ENCODE measurements around the gene NSG1. TPM values are rescaled to one million over a fixed set of nuclear protein-coding genes. Genes with fewer than 3 reads are reported as not detected.

Gene NSG1
- total and polyA plus RNA-seq, 2 of the 13 experiments (the other 11 are each of a cell fraction or from before 2014, with no cell fraction given), result not detected

DNA sequence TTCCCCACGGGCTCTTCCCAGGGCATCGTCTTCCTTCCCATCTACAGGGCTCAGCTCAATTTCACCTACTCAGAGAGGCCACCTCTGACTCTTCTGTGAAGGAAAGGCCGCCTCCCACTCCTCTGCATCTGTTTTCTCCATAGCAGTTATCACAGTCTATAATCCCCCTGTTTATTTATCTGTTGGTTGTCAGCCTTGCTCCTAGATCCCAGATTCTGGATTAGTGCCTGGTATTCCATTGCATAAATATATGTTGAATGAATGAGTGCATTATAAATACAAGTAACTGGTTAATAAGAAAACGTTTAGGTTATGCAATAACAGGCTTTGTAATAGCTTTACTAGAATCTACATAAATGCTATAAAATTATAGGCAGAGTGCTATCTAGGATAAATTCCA is 52.9 kb downstream of the NSG1 start:
- no peak overlapping the region for H3K4me3 ChIP-seq (replicated peaks in 1 of 3; ENCODE audit: insufficient read depth in 1 of 3, low read depth in 2 of 3, low read length in 3 of 3)
- CTCF ChIA-PET (ENCODE audit: low intra/inter-chr PET ratio, low total read pairs), result no interaction called here
- peaks cover 14 to 36% of the 10 kb centered on the region in 2 experiments for H3K36me3 ChIP-seq (replicated peaks in 1 of 2; ENCODE audit: control insufficient read depth in 1 of 2, insufficient read depth in 2 of 2, low read length in 2 of 2)
- in situ Hi-C loops (cut with HindIII; ENCODE audit: extremely low pct_ligation_motif_present, low pct_unique_long_range_greater_than_20kb), result no loop called here
- intact Hi-C loops (cut with micrococcal nuclease; ENCODE audit: unreplicated experiment), result no loop called here
- ATAC-seq (no peak), FAIRE-seq (no peak), DNase-seq (ENCODE audit: low spot score) (no peak)
- 87% methylated on average over 4 of the region's 4 CpGs for WGBS (ENCODE audit: low lambda C conversion rate)
- no peak overlapping the region for H3K4me2 ChIP-seq (ENCODE audit: low read depth, low read length)
- no peak overlapping the region for H3K9ac ChIP-seq (ENCODE audit: insufficient read depth, low read depth, low read length)
- TF ChIP-seq ZSCAN25 (CRISPR knock-in tag; IDR thresholded peaks at IDR 0.05) (no peak), ETV6 (CRISPR knock-in tag; conservative IDR thresholded peaks at IDR 0.05) (no peak), NFIC (IDR thresholded peaks at IDR 0.05; ENCODE audit: low read length) (no peak), NAIF1 (CRISPR knock-in tag; IDR thresholded peaks at IDR 0.05; ENCODE audit: borderline replicate concordance) (no peak), ZNF441 (CRISPR knock-in tag; IDR thresholded peaks at IDR 0.05; ENCODE audit: borderline replicate concordance) (no peak), ZNF12 (CRISPR knock-in tag; IDR thresholded peaks at IDR 0.05) (no peak), MAZ (IDR thresholded peaks at IDR 0.05; ENCODE audit: borderline replicate concordance, low read depth, low read length) (no peak), MAZ (CRISPR knock-in tag; IDR thresholded peaks at IDR 0.05; ENCODE audit: low read depth) (no peak), NONO (IDR thresholded peaks at IDR 0.05) (no peak), NONO (CRISPR knock-in tag; conservative IDR thresholded peaks at IDR 0.05) (no peak), ZNF460 (CRISPR knock-in tag; IDR thresholded peaks at IDR 0.05; ENCODE audit: borderline replicate concordance) (no peak), ZBTB7A (CRISPR knock-in tag; IDR thresholded peaks at IDR 0.05) (no peak), ZNF160 (CRISPR knock-in tag; IDR thresholded peaks at IDR 0.05) (no peak), ZBTB42 (CRISPR knock-in tag; IDR thresholded peaks at IDR 0.05) (no peak), ZNF530 (CRISPR knock-in tag; IDR thresholded peaks at IDR 0.05; ENCODE audit: low read depth) (no peak), ZFP37 (CRISPR knock-in tag; IDR thresholded peaks at IDR 0.05; ENCODE audit: borderline replicate concordance) (no peak), ZNF747 (CRISPR knock-in tag; IDR thresholded peaks at IDR 0.05; ENCODE audit: borderline replicate concordance) (no peak)
- TF ChIP-seq, protein P1, sequence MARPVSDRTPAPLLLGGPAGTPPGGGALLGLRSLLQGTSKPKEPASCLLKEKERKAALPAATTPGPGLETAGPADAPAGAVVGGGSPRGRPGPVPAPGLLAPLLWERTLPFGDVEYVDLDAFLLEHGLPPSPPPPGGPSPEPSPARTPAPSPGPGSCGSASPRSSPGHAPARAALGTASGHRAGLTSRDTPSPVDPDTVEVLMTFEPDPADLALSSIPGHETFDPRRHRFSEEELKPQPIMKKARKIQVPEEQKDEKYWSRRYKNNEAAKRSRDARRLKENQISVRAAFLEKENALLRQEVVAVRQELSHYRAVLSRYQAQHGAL (CRISPR knock-in tag; IDR thresholded peaks at IDR 0.05; ENCODE audit: not compliant biosample characterization), result no peak
- TF ChIP-seq, protein P2, sequence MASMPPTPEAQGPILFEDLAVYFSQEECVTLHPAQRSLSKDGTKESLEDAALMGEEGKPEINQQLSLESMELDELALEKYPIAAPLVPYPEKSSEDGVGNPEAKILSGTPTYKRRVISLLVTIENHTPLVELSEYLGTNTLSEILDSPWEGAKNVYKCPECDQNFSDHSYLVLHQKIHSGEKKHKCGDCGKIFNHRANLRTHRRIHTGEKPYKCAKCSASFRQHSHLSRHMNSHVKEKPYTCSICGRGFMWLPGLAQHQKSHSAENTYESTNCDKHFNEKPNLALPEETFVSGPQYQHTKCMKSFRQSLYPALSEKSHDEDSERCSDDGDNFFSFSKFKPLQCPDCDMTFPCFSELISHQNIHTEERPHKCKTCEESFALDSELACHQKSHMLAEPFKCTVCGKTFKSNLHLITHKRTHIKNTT (CRISPR knock-in tag; IDR thresholded peaks at IDR 0.05), result no peak
- H3K79me2 ChIP-seq (ENCODE audit: insufficient read depth, low read length), result no peaks in the 10 kb centered on the region
- no peak overlapping the region for H2AFZ ChIP-seq (ENCODE audit: low read length)
- no peaks in the 10 kb centered on the region for H3K9me3 ChIP-seq (ENCODE audit: low read length)
- POLR2A ChIA-PET, result no interaction called here
- H4K20me1 ChIP-seq (ENCODE audit: insufficient read depth, low read length), result no peaks in the 10 kb centered on the region
- BruUV-seq (replicated peaks), result no TSS peak
- H3K4me1 ChIP-seq (ENCODE audit: insufficient read depth, low read length), result no peaks in the 10 kb centered on the region
- H3K27me3 ChIP-seq (ENCODE audit: control insufficient read depth in 1 of 2, insufficient read depth in 2 of 2, low read length in 2 of 2), result no peaks in the 10 kb centered on the region
- H3K27ac ChIP-seq (ENCODE audit: extremely low read length, insufficient read depth, low read length), result no peak overlapping the region

All from HepG2 (cell line).